HepG2 (cell line): Measurements from ENCODE around the gene SNRNP48. TPM values are rescaled to one million over a fixed set of nuclear protein-coding genes. Genes with fewer than 3 reads are reported as not detected.

Experiments
- ATAC-seq: fragments of 200-7000 bp; cut with Tn5 transposase; 3 replicates; pipeline ENCODE4 v1.9.1; 2020; ENCODE audit warnings: mild to moderate bottlenecking, moderate library complexity
- BruUV-seq: library from RNA; stranded (reverse); fragments of 400-500 nt; replicated peaks from 2 replicates; lab custom pipeline; 2021; lab: Mats Ljungman, UMichigan
- CTCF ChIA-PET: fragments of 300-600 bp; formaldehyde crosslinking; extraction: SDS; loops from one replicate; lab custom pipeline; 2021; ENCODE audit warnings: low total read pairs, inconsistent platforms, low intra/inter-chr PET ratio; lab: Yijun Ruan, JAX
- POLR2A ChIA-PET: fragments of 350-600 bp; sonication (Branson Sonifier 250); formaldehyde crosslinking; loops from one replicate; lab custom pipeline; 2020; ENCODE audit warnings: antibody characterized with exemption, inconsistent platforms; lab: Yijun Ruan, JAX
- DNase-seq: peaks from one replicate; pipeline ENCODE4 v3.0.0-alpha.2; 2015; ENCODE audit warnings: low spot score
- FAIRE-seq: peaks from 3 replicates; lab custom pipeline; 2011; peaks lifted over from hg19 to GRCh38; lab: Jason Lieb, UNC
- H2AFZ ChIP-seq: one replicate; pipeline ENCODE4 v1.6.1; 2011; ENCODE audit warnings: low read length, inconsistent platforms
- H3K27ac ChIP-seq: fragments of 300-600 bp; 3 replicates; pipeline ENCODE4 v1.8.0; 2011; ENCODE audit warnings: mixed run types, mild to moderate bottlenecking, mixed read lengths, low read length, inconsistent platforms; ENCODE audit not compliant: insufficient read depth; ENCODE audit errors: extremely low read length
- H3K27me3 ChIP-seq, 2 experiments: fragments of 200-600 bp in 1 of 2; 2 replicates in 1 of 2; 3 replicates in 1 of 2; pipeline versions ENCODE4 v1.6.0 to v1.8.0; 2011; ENCODE audit warnings: low read length in 2 of 2, mild to moderate bottlenecking in 2 of 2, moderate library complexity in 2 of 2, inconsistent platforms in 1 of 2; ENCODE audit not compliant: insufficient read depth in 2 of 2, control insufficient read depth in 1 of 2
- H3K36me3 ChIP-seq, 2 experiments: fragments of 200-600 bp in 1 of 2; replicated peaks in 1 of 2; 2 replicates in 1 of 2; 3 replicates in 1 of 2; pipeline versions ENCODE4 v1.5.1 to v1.8.0; 2011; ENCODE audit warnings: low read length in 2 of 2, inconsistent platforms in 1 of 2; ENCODE audit not compliant: insufficient read depth in 2 of 2, control insufficient read depth in 1 of 2
- H3K4me1 ChIP-seq: 2 replicates; pipeline ENCODE4 v1.5.1; 2012; ENCODE audit warnings: low read length, inconsistent platforms; ENCODE audit not compliant: insufficient read depth
- H3K4me2 ChIP-seq: 2 replicates; pipeline ENCODE4 v1.6.0; 2011; ENCODE audit warnings: low read depth, low read length, inconsistent platforms
- H3K4me3 ChIP-seq, 3 experiments: fragments of 200-600 bp in 1 of 3; sonication (generic), shearing (Covaris generic) in 1 of 3; replicated peaks in 1 of 3; 2 replicates each; pipeline ENCODE4 v1.5.1; 2011 to 2016; ENCODE audit warnings: low read length in 3 of 3, inconsistent platforms in 2 of 3, low read depth in 2 of 3, mild to moderate bottlenecking in 2 of 3, control low read depth in 1 of 3, mixed read lengths in 1 of 3; ENCODE audit not compliant: insufficient read depth in 1 of 3
- H3K79me2 ChIP-seq: one replicate; pipeline ENCODE4 v1.6.1; 2011; ENCODE audit warnings: low read length, inconsistent platforms; ENCODE audit not compliant: insufficient read depth
- H3K9ac ChIP-seq: 2 replicates; pipeline ENCODE4 v1.6.0; 2011; ENCODE audit warnings: mild to moderate bottlenecking, low read depth, low read length, inconsistent platforms; ENCODE audit not compliant: insufficient read depth
- H3K9me3 ChIP-seq: 2 replicates; pipeline ENCODE4 v1.5.1; 2012; ENCODE audit warnings: mild to moderate bottlenecking, low read length
- H4K20me1 ChIP-seq: 2 replicates; pipeline ENCODE4 v1.6.0; 2011; ENCODE audit warnings: inconsistent platforms, mild to moderate bottlenecking, low read length, moderate library complexity; ENCODE audit not compliant: insufficient read depth
- ERF ChIP-seq: IDR thresholded peaks from 2 replicates; pipeline ENCODE4 v1.6.1; 2018; ENCODE audit warnings: missing biosample characterization, missing genetic modification reagents
- ETV5 ChIP-seq: IDR thresholded peaks from 2 replicates; pipeline ENCODE4 v1.6.1; 2018; ENCODE audit warnings: missing biosample characterization, missing genetic modification reagents, inconsistent platforms, borderline replicate concordance
- FOXA1 ChIP-seq, 2 experiments: fragments of 450-650 bp in 1 of 2; sonication (generic) in 1 of 2; formaldehyde crosslinking in 1 of 2; IDR thresholded peaks; 2 replicates each; pipeline versions ENCODE4 v1.4.0 to v1.6.1; 2016 to 2020; ENCODE audit warnings: missing genetic modification reagents in 1 of 2
- HDAC1 ChIP-seq: sonication (generic); formaldehyde crosslinking; IDR thresholded peaks from 2 replicates; pipeline ENCODE4 v1.5.1; 2020; ENCODE audit warnings: mild to moderate bottlenecking, missing genetic modification reagents
- JUN ChIP-seq: sonication (generic); formaldehyde crosslinking; IDR thresholded peaks from 2 replicates; pipeline ENCODE4 v1.4.0; 2020; ENCODE audit warnings: mild to moderate bottlenecking, missing genetic modification reagents
- NFE2 ChIP-seq: sonication (generic); formaldehyde crosslinking; IDR thresholded peaks from 2 replicates; pipeline ENCODE4 v1.4.0; 2020; ENCODE audit warnings: missing genetic modification reagents
- SMARCE1 ChIP-seq: fragments of 450-650 bp; IDR thresholded peaks from 2 replicates; pipeline ENCODE4 v1.6.1; 2017; ENCODE audit warnings: borderline replicate concordance
- SNAPC5 ChIP-seq: sonication (generic); formaldehyde crosslinking; IDR thresholded peaks from 2 replicates; pipeline ENCODE4 v1.8.1; 2023; ENCODE audit warnings: mild to moderate bottlenecking, missing genetic modification reagents, borderline replicate concordance
- ZFP36L2 ChIP-seq: sonication (generic); formaldehyde crosslinking; IDR thresholded peaks from 2 replicates; pipeline ENCODE4 v1.4.0; 2020; ENCODE audit warnings: missing genetic modification reagents
- ZNF12 ChIP-seq: sonication (generic); formaldehyde crosslinking; IDR thresholded peaks from 2 replicates; pipeline ENCODE4 v1.5.0; 2020; ENCODE audit warnings: missing genetic modification reagents
- ZNF180 ChIP-seq: sonication (generic); formaldehyde crosslinking; IDR thresholded peaks from 2 replicates; pipeline ENCODE4 v1.4.0; 2020; ENCODE audit warnings: low read depth, missing genetic modification reagents, borderline replicate concordance
- ZNF296 ChIP-seq: sonication (generic); formaldehyde crosslinking; conservative IDR thresholded peaks from 2 replicates; pipeline ENCODE4 v1.5.0; 2020; ENCODE audit warnings: mild to moderate bottlenecking, missing genetic modification reagents
- ZNF326 ChIP-seq: sonication (generic); formaldehyde crosslinking; IDR thresholded peaks from 2 replicates; pipeline ENCODE4 v1.4.0; 2020; ENCODE audit warnings: missing genetic modification reagents, borderline replicate concordance
- ZNF564 ChIP-seq: sonication (generic); formaldehyde crosslinking; IDR thresholded peaks from 2 replicates; pipeline ENCODE4 v1.8.1; 2023; ENCODE audit warnings: mild to moderate bottlenecking, missing genetic modification reagents
- ZNF577 ChIP-seq: sonication (generic); formaldehyde crosslinking; IDR thresholded peaks from 2 replicates; pipeline ENCODE4 v1.4.0; 2020; ENCODE audit warnings: mild to moderate bottlenecking, low read depth, missing genetic modification reagents, borderline replicate concordance
- ZNF589 ChIP-seq: sonication (generic); formaldehyde crosslinking; conservative IDR thresholded peaks from 2 replicates; pipeline ENCODE4 v1.8.0; 2022; ENCODE audit warnings: mild to moderate bottlenecking, moderate library complexity, missing genetic modification reagents
- ZNF7 ChIP-seq: IDR thresholded peaks from 2 replicates; pipeline ENCODE4 v1.6.1; 2016; ENCODE audit warnings: missing biosample characterization, missing genetic modification reagents
- WGBS: methylation state at CpG from one replicate; pipeline ENCODE4 v1.1.6; 2017; ENCODE audit warnings: low lambda C conversion rate; 5-methylcytosine and 5-hydroxymethylcytosine counted together
- in situ Hi-C: cut with HindIII; loops from 2 replicates; pipeline ENCODE4 v1.10.0; 2017; ENCODE audit warnings: low pct_unique_long_range_greater_than_20kb; ENCODE audit not compliant: extremely low pct_ligation_motif_present
- intact Hi-C: fragments of 100-400 bp; cut with micrococcal nuclease; formaldehyde crosslinking; loops from one replicate; pipeline ENCODE4 v1.10.0; 2022; ENCODE audit not compliant: unreplicated experiment
- polyA plus RNA-seq, 8 experiments: library from polyadenylated mRNA; depleted of rRNA in 3 of 8; stranded (reverse) in 7 of 8; unstranded in 1 of 8; fragments of >200 nt; fragmentation: Illumina TruSeq in 4 of 8; extraction: Trizol in 4 of 8; gene quantifications; 2 replicates each; pipeline versions ENCODE4 v1.2.1 to v1.2.3, GENCODE V29; 2011 to 2016; ENCODE audit warnings: low read depth in 4 of 8, missing spikeins in 1 of 8, mixed read lengths in 1 of 8; ENCODE audit not compliant: insufficient read depth in 1 of 8
- total RNA-seq, 5 experiments: library from RNA; depleted of rRNA; stranded (reverse); fragments of >200 nt; fragmentation: Illumina TruSeq; extraction: Trizol; gene quantifications; 2 replicates each; pipeline ENCODE4 v1.2.3, GENCODE V29; 2016; ENCODE audit warnings: low read depth in 1 of 5

Gene SNRNP48
- total and polyA plus RNA-seq, 2 of the 13 experiments (the other 11 are each of a cell fraction or from before 2014, with no cell fraction given), result 17.5 to 47.5 TPM

- POLR2A ChIA-PET, result no interaction called here
- CTCF ChIA-PET, result no interaction called here
- Histone ChIP-seq H4K20me1 (no peaks in the 10 kb centered on the region), H3K27ac (no peak overlapping the region), H3K36me3 (no peaks in the 10 kb centered on the region), H3K79me2 (no peaks in the 10 kb centered on the region), H3K9ac (no peak overlapping the region), H3K9me3 (no peaks in the 10 kb centered on the region), H2AFZ (no peak overlapping the region), H3K27me3 (peaks cover 0 to 6% of the 10 kb centered on the region in 2 experiments; a peak in 1 of 5 replicates), H3K4me2 (no peak overlapping the region), H3K4me3 (no peak overlapping the region), H3K4me1 (peaks cover 14% of the 10 kb centered on the region; the same call in 1 of the 2 replicates)
- in situ Hi-C loops, result no loop called here
- no peak for FAIRE-seq
- no peak for DNase-seq
- no TSS peak for BruUV-seq
- intact Hi-C loops, result no loop called here
- ATAC-seq, result no peak
- 25% methylated on average over 3 of the region's 3 CpGs for WGBS
- TF ChIP-seq ERF (CRISPR knock-in tag), result no peak
- peak; percentile 96 for TF ChIP-seq ZNF12 (CRISPR knock-in tag)
Measured at GRCh38 chr6:7639427-7639826, 49.4 kb downstream of the SNRNP48 start.

- DNase-seq, result no peak
- ChIA-PET POLR2A (no interaction called here), CTCF (no interaction called here)
- H3K9me3 ChIP-seq, result no peaks in the 10 kb centered on the region
- no peak for ATAC-seq
- no peaks in the 10 kb centered on the region for H4K20me1 ChIP-seq
- H3K9ac ChIP-seq, result no peak overlapping the region
- TF ChIP-seq ZNF564, result no peak
- TF ChIP-seq SNAPC5 (CRISPR knock-in tag), result no peak
- TF ChIP-seq ZNF7, result no peak
- no peak for TF ChIP-seq ZNF180
- no peak for TF ChIP-seq SMARCE1
- TF ChIP-seq NFE2, result no peak
- no peak for TF ChIP-seq FOXA1 (IDR thresholded peaks at IDR 0.05)
- no peak for TF ChIP-seq FOXA1 (CRISPR knock-in tag; IDR thresholded peaks at IDR 0.05)
- no peak for TF ChIP-seq JUN
- no peak for TF ChIP-seq HDAC1 (CRISPR knock-in tag)
- TF ChIP-seq ZNF326, result no peak
- no peak for TF ChIP-seq ETV5 (CRISPR knock-in tag)
- no peak for TF ChIP-seq ZNF589 (CRISPR knock-in tag)
- no peak for TF ChIP-seq ZNF296 (CRISPR knock-in tag)
- no peak for TF ChIP-seq ZNF577 (CRISPR knock-in tag)
- no peak for TF ChIP-seq ZFP36L2 (CRISPR knock-in tag)
- no peak overlapping the region for H2AFZ ChIP-seq
- no peak overlapping the region for H3K4me3 ChIP-seq
- no peaks in the 10 kb centered on the region for H3K36me3 ChIP-seq
- WGBS, result 32% methylated on average over 1 of the region's 1 CpG
- H3K27ac ChIP-seq, result no peak overlapping the region
- peaks cover 0 to 6% of the 10 kb centered on the region in 2 experiments; a peak in 1 of 5 replicates for H3K27me3 ChIP-seq
- H3K79me2 ChIP-seq, result no peaks in the 10 kb centered on the region
- intact Hi-C loops (no loop called here), in situ Hi-C loops (no loop called here)
- no peak overlapping the region for H3K4me2 ChIP-seq
- no peak for FAIRE-seq
- no TSS peak for BruUV-seq
- H3K4me1 ChIP-seq, result peaks cover 14% of the 10 kb centered on the region; the same call in 1 of the 2 replicates
Measured at GRCh38 chr6:7640016-7640415, 50.0 kb downstream of the SNRNP48 start.
